ENCODE data around the gene ANXA3.

DNA sequence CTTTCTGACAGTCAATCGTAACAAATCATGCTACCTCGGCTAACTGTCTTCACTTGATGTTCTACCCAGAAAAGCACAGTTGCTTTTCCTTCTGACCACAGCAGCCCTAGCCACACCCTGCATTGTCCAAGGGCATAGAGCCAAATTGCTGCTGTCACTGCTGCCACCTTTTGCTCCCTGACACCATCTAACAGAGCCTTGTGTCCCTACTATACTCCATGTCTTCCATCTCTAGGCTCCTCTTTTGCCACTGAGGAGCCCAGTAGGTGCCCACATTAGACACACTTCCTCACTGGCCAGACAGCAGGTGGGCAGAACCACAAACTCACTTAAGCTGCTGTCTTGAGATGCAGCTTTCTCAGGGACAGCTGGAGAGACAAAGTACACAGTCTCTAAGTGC is 91.4 kb downstream of the ANXA3 start:
- TF ChIP-seq, protein P1, sequence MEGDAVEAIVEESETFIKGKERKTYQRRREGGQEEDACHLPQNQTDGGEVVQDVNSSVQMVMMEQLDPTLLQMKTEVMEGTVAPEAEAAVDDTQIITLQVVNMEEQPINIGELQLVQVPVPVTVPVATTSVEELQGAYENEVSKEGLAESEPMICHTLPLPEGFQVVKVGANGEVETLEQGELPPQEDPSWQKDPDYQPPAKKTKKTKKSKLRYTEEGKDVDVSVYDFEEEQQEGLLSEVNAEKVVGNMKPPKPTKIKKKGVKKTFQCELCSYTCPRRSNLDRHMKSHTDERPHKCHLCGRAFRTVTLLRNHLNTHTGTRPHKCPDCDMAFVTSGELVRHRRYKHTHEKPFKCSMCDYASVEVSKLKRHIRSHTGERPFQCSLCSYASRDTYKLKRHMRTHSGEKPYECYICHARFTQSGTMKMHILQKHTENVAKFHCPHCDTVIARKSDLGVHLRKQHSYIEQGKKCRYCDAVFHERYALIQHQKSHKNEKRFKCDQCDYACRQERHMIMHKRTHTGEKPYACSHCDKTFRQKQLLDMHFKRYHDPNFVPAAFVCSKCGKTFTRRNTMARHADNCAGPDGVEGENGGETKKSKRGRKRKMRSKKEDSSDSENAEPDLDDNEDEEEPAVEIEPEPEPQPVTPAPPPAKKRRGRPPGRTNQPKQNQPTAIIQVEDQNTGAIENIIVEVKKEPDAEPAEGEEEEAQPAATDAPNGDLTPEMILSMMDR (IDR thresholded peaks at IDR 0.05): no peak
- TF ChIP-seq POLR2AphosphoS5 (IDR thresholded peaks at IDR 0.05): no peak

All from breast epithelium (tissue), 3 donors.